PFSK-1 (cell line): Measurements from ENCODE around the gene CNN3. TPM values are rescaled to one million over a fixed set of nuclear protein-coding genes. Genes with fewer than 3 reads are reported as not detected.

Experiments used
- FOXP2 ChIP-seq: optimal IDR thresholded peaks from 2 replicates; pipeline ENCODE3; 2011; ENCODE audit warnings: borderline replicate concordance, control low read depth, inconsistent platforms; ENCODE audit not compliant: insufficient read depth; ENCODE audit errors: extremely low read length, extremely low read depth
- POLR2AphosphoS5 ChIP-seq: IDR thresholded peaks from 2 replicates; pipeline ENCODE4 v1.6.1; 2012; ENCODE audit warnings: low read depth, mild to moderate bottlenecking, control low read depth, low read length, moderate library complexity
- SIN3A ChIP-seq: IDR thresholded peaks from 2 replicates; pipeline ENCODE4 v1.6.1; 2012; ENCODE audit warnings: mild to moderate bottlenecking, low read length, moderate library complexity, borderline replicate concordance; ENCODE audit not compliant: insufficient read depth
- TAF1 ChIP-seq: IDR thresholded peaks from 2 replicates; pipeline ENCODE4 v1.6.1; 2012; ENCODE audit warnings: low read length, control low read depth, borderline replicate concordance; ENCODE audit not compliant: insufficient read depth
- polyA plus RNA-seq: library from polyadenylated mRNA; unstranded; fragments of >200 nt; gene quantifications from one replicate; pipeline ENCODE4 v1.2.1, GENCODE V29; 2012; ENCODE audit warnings: low read depth, missing spikeins; ENCODE audit not compliant: insufficient read length
- TF ChIP-seq, protein P1 (sequence below), 2 experiments: IDR thresholded peaks; 2 replicates each; pipeline versions ENCODE4 v1.6.1 to v1.8.0; 2011 to 2012; ENCODE audit warnings: low read depth in 2 of 2, low read length in 2 of 2, control low read depth in 1 of 2, inconsistent platforms in 1 of 2, mild to moderate bottlenecking in 1 of 2, moderate library complexity in 1 of 2; ENCODE audit not compliant: insufficient read depth in 1 of 2

Gene CNN3
- polyA plus RNA-seq = 1.1 TPM

DNA sequence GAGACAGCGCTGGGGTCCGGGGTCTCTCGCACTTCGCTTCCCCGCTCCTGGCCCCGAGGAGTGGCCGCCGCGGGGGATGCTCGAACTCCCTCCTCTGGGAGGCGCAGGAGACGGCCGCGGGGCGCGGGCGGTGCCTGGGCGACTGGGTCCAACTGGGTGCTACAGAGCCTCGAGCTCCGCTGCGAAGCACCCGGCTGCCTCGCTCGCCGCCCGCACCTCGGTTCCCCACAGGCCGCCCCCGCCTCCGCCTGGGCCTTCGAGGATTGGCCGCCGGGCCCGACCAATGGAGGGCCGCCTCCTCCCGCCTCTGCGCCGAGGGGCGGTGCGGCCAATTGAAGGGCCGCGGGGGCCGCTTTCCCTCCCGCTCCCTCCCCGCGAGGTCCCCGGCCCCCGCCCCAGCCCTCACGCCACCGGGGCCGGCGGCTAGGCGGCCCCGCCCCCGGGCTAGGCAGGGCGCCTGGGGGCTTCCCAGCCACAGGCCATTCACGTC lies at the start of gene CNN3:
CNN3 (minus strand) TSS at position 196 of the 490 bp plus-strand sequence. CDS start 216 bp downstream, outside the sequence.
- TF ChIP-seq FOXP2 = no peak
- no peak for TF ChIP-seq SIN3A
- TF ChIP-seq, protein P1, sequence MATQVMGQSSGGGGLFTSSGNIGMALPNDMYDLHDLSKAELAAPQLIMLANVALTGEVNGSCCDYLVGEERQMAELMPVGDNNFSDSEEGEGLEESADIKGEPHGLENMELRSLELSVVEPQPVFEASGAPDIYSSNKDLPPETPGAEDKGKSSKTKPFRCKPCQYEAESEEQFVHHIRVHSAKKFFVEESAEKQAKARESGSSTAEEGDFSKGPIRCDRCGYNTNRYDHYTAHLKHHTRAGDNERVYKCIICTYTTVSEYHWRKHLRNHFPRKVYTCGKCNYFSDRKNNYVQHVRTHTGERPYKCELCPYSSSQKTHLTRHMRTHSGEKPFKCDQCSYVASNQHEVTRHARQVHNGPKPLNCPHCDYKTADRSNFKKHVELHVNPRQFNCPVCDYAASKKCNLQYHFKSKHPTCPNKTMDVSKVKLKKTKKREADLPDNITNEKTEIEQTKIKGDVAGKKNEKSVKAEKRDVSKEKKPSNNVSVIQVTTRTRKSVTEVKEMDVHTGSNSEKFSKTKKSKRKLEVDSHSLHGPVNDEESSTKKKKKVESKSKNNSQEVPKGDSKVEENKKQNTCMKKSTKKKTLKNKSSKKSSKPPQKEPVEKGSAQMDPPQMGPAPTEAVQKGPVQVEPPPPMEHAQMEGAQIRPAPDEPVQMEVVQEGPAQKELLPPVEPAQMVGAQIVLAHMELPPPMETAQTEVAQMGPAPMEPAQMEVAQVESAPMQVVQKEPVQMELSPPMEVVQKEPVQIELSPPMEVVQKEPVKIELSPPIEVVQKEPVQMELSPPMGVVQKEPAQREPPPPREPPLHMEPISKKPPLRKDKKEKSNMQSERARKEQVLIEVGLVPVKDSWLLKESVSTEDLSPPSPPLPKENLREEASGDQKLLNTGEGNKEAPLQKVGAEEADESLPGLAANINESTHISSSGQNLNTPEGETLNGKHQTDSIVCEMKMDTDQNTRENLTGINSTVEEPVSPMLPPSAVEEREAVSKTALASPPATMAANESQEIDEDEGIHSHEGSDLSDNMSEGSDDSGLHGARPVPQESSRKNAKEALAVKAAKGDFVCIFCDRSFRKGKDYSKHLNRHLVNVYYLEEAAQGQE (IDR thresholded peaks at IDR 0.05; ENCODE audit: insufficient read depth in 1 of 2, low read depth in 2 of 2, low read length in 2 of 2) = no peak
- TF ChIP-seq POLR2AphosphoS5 = no peak
- no peak for TF ChIP-seq TAF1

DNA sequence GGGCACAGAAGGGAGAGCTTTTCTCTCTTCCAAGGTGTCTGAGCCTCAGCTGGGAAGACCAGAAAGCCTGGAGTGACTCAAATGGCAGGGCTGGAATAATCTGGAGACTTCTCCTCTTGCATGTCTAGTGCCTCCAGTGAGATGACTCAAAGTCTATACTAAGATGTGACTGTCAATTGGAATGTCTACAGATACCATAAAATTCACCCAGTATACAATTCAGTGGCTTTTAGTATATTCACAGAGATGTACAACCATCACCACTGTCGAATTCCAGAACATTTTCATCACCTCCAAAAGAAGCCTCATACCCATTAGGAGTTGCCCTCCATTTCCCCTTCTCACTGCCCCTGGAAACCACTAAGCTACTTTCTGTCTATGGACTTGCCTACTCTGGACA lies 47.9 kb upstream of the CNN3 start:
- TF ChIP-seq FOXP2 (no peak), SIN3A (no peak), POLR2AphosphoS5 (no peak), TAF1 (no peak)
- TF ChIP-seq, protein P1 (IDR thresholded peaks at IDR 0.05; ENCODE audit: insufficient read depth in 1 of 2, low read depth in 2 of 2, low read length in 2 of 2) = no peak

DNA sequence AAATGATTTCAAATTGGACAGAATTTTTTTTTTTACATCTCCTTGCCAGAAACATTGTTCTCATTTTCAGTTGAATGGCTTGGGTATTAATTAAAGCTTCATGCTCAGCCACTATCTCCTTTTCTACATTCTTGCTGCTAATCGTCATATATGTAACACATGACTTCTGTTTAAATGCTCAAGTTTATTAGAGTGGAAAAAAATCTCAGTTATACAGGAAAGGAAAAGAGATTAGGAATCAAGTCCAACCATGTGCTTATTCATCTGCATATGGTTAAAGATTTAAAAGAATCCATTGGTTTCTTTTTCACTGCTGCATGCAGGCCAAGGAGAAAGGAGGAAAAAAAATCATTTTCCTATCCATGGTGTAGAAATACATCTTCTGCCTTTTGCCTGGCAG lies 47.3 kb upstream of the CNN3 start:
- no peak for TF ChIP-seq TAF1
- no peak for TF ChIP-seq POLR2AphosphoS5
- TF ChIP-seq, protein P1 (IDR thresholded peaks at IDR 0.05; ENCODE audit: insufficient read depth in 1 of 2, low read depth in 2 of 2, low read length in 2 of 2) = no peak
- TF ChIP-seq FOXP2 = no peak
- no peak for TF ChIP-seq SIN3A

DNA sequence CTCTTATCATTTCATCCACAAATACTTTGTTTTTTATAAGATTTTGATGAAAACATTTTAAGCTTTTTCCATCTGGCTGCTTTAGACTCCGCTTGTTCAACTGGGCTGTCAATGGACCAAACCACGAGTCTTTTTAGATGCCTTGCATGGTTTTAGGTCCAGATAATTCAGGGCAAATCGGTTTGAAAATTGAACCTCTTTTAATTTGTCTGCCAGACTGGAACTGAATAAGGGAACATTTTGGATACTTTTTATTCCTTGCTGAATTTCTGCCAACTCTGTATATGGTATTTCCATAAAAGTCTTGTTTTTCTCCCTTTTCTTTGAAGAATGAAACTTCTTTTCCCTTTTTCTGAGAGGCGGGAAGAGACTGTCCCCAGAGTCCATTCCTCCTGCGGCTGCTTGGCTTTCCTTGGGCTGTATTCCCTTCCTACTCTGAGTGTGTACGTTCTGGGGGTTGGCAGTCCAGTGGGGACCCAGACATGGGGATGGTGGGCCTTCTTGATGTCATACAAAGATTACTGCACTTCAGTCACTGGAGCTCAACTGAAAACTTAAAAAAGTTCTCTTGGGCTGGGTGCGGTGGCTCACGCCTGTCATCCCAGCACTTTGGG lies 46.5 kb upstream of the CNN3 start:
- TF ChIP-seq FOXP2 (no peak), SIN3A (no peak), TAF1 (no peak), POLR2AphosphoS5 (no peak)
- TF ChIP-seq, protein P1 (IDR thresholded peaks at IDR 0.05; ENCODE audit: insufficient read depth in 1 of 2, low read depth in 2 of 2, low read length in 2 of 2) = no peak
